ENCODE results near the gene TMUB2. TPM values are rescaled to one million over a fixed set of nuclear protein-coding genes. Genes with fewer than 3 reads are reported as not detected.

The TMUB2 gene
- total RNA-seq, 2 donors from 2014 or later, result 42.9 to 67.2 TPM

GRCh38 chr17:44220213-44221083 lies 33.7 kb downstream of the TMUB2 start:
- Histone ChIP-seq H3K27ac (peak overlapping the region; percentile 98 to 100), H3K4me3 (peak overlapping the region; percentile 80 to 95), H3K4me1 (replicated peaks) (peaks cover 5% of the 10 kb centered on the region), H3K9me3 (no peaks in the 10 kb centered on the region), H3K36me3 (peaks cover 3 to 13% of the 10 kb centered on the region in 2 donors), H3K27me3 (replicated peaks; ENCODE audit: insufficient read depth) (no peaks in the 10 kb centered on the region)
- WGBS, result under 1% methylated on average over 66 of the region's 108 CpGs
- peak; percentile 40 for DNase-seq (ENCODE audit: low spot score)
- intact Hi-C loops (cut with DNase I), result no loop called here
- TF ChIP-seq CTCF (IDR thresholded peaks at IDR 0.05), result no peak
- no peak for TF ChIP-seq POLR2A (IDR thresholded peaks at IDR 0.05)
- no peak for TF ChIP-seq POLR2AphosphoS5 (IDR thresholded peaks at IDR 0.05)

- Histone ChIP-seq H3K36me3 (peaks cover 0 to 4% of the 10 kb centered on the region in 2 donors), H3K4me1 (replicated peaks) (peaks cover 5% of the 10 kb centered on the region), H3K9me3 (no peaks in the 10 kb centered on the region), H3K4me3 (peak overlapping the region; percentile 80 to 95), H3K27ac (peak overlapping the region; percentile 98 to 100), H3K27me3 (replicated peaks; ENCODE audit: insufficient read depth) (no peaks in the 10 kb centered on the region)
- under 1% methylated on average over 43 of the region's 54 CpGs for WGBS
- DNase-seq (ENCODE audit: low spot score), result peak; percentile 67
- TF ChIP-seq POLR2A (IDR thresholded peaks at IDR 0.05), result peak; percentile 29
- TF ChIP-seq CTCF (IDR thresholded peaks at IDR 0.05), result no peak
- intact Hi-C loops (cut with DNase I), result no loop called here
Measured at GRCh38 chr17:44221084-44221861, 34.5 kb downstream of the TMUB2 start.

- 0% methylated on average over 17 of the region's 17 CpGs for WGBS
- H3K9me3 ChIP-seq, result no peaks in the 10 kb centered on the region
- no peak for DNase-seq (ENCODE audit: low spot score)
- H3K4me3 ChIP-seq, result peak overlapping the region; percentile 80 to 95
- H3K27ac ChIP-seq, result peak overlapping the region; percentile 98 to 100
- peaks cover 5% of the 10 kb centered on the region for H3K4me1 ChIP-seq (replicated peaks)
- no peaks in the 10 kb centered on the region for H3K36me3 ChIP-seq
- TF ChIP-seq POLR2AphosphoS5 (IDR thresholded peaks at IDR 0.05), result no peak
- no peak for TF ChIP-seq CTCF (IDR thresholded peaks at IDR 0.05)
- TF ChIP-seq POLR2A (IDR thresholded peaks at IDR 0.05), result peak; percentile 74
- intact Hi-C loops (cut with DNase I), result no loop called here
- no peaks in the 10 kb centered on the region for H3K27me3 ChIP-seq (replicated peaks; ENCODE audit: insufficient read depth)
Measured at GRCh38 chr17:44221862-44222111, 35.0 kb downstream of the TMUB2 start.

GRCh38 chr17:44222112-44222869 lies 35.5 kb downstream of the TMUB2 start:
- peaks cover 5% of the 10 kb centered on the region for H3K4me1 ChIP-seq (replicated peaks)
- H3K9me3 ChIP-seq, result no peaks in the 10 kb centered on the region
- DNase-seq (ENCODE audit: low spot score), result peak; percentile 74
- TF ChIP-seq POLR2A (IDR thresholded peaks at IDR 0.05), result no peak
- TF ChIP-seq POLR2AphosphoS5 (IDR thresholded peaks at IDR 0.05), result peak; percentile 70
- TF ChIP-seq CTCF (IDR thresholded peaks at IDR 0.05), result peak in 1 of 4 experiments; percentile 21
- H3K36me3 ChIP-seq, result no peaks in the 10 kb centered on the region
- intact Hi-C loops (cut with DNase I), result no loop called here
- peak overlapping the region; percentile 80 to 95 for H3K4me3 ChIP-seq
- H3K27me3 ChIP-seq (replicated peaks; ENCODE audit: insufficient read depth), result no peaks in the 10 kb centered on the region
- peak overlapping the region; percentile 98 to 100 for H3K27ac ChIP-seq
- 2% methylated on average over 36 of the region's 36 CpGs for WGBS
